ENCODE data around the gene KICS2. TPM values are rescaled to one million over a fixed set of nuclear protein-coding genes. Genes with fewer than 3 reads are reported as not detected.

The KICS2 gene
- total RNA-seq (2014; rRNA removed; shearing (Covaris generic)): 9.7 and 12.5 TPM in 2 replicates

GRCh38 chr12:64222009-64222765 is at the start of gene KICS2:
Gene KICS2 (minus strand): TSS chr12:64222296. CDS start chr12:64222237, 59 bp downstream.
- DNase-seq: peak; percentile 93
- peak within 1 kb of the TSS; percentile 84 for H3K4me3 ChIP-seq (ENCODE audit: insufficient read depth, low read depth, low read length)
- H3K36me3 ChIP-seq (replicated peaks; ENCODE audit: control insufficient read depth, insufficient read depth, low read length): no peaks in the 10 kb centered on the region
- H3K27me3 ChIP-seq (ENCODE audit: control insufficient read depth, insufficient read depth, low read length): no peaks in the 10 kb centered on the region

GRCh38 chr12:64270411-64270810 is 48.3 kb upstream of the KICS2 start:
- H3K36me3 ChIP-seq (replicated peaks; ENCODE audit: control insufficient read depth, insufficient read depth, low read length): no peaks in the 10 kb centered on the region
- no peak overlapping the region for H3K4me3 ChIP-seq (ENCODE audit: insufficient read depth, low read depth, low read length)
- no peaks in the 10 kb centered on the region for H3K27me3 ChIP-seq (ENCODE audit: control insufficient read depth, insufficient read depth, low read length)
- no peak for DNase-seq

GRCh38 chr12:64269161-64269560 is 47.1 kb upstream of the KICS2 start:
- Histone ChIP-seq H3K4me3 (ENCODE audit: insufficient read depth, low read depth, low read length) (no peak overlapping the region), H3K27me3 (ENCODE audit: control insufficient read depth, insufficient read depth, low read length) (no peaks in the 10 kb centered on the region), H3K36me3 (replicated peaks; ENCODE audit: control insufficient read depth, insufficient read depth, low read length) (no peaks in the 10 kb centered on the region)
- DNase-seq: no peak

GRCh38 chr12:64268409-64268808 is 46.3 kb upstream of the KICS2 start:
- H3K36me3 ChIP-seq (replicated peaks; ENCODE audit: control insufficient read depth, insufficient read depth, low read length): no peaks in the 10 kb centered on the region
- DNase-seq: no peak
- H3K27me3 ChIP-seq (ENCODE audit: control insufficient read depth, insufficient read depth, low read length): no peaks in the 10 kb centered on the region
- no peak overlapping the region for H3K4me3 ChIP-seq (ENCODE audit: insufficient read depth, low read depth, low read length)

GRCh38 chr12:64265839-64266238 is 43.7 kb upstream of the KICS2 start:
- no peaks in the 10 kb centered on the region for H3K36me3 ChIP-seq (replicated peaks; ENCODE audit: control insufficient read depth, insufficient read depth, low read length)
- DNase-seq: no peak
- H3K4me3 ChIP-seq (ENCODE audit: insufficient read depth, low read depth, low read length): no peak overlapping the region
- no peaks in the 10 kb centered on the region for H3K27me3 ChIP-seq (ENCODE audit: control insufficient read depth, insufficient read depth, low read length)

GRCh38 chr12:64261813-64262212 is 39.7 kb upstream of the KICS2 start:
- Histone ChIP-seq H3K36me3 (replicated peaks; ENCODE audit: control insufficient read depth, insufficient read depth, low read length) (no peaks in the 10 kb centered on the region), H3K27me3 (ENCODE audit: control insufficient read depth, insufficient read depth, low read length) (no peaks in the 10 kb centered on the region), H3K4me3 (ENCODE audit: insufficient read depth, low read depth, low read length) (no peak overlapping the region)
- DNase-seq: no peak

GRCh38 chr12:64258576-64258975 is 36.5 kb upstream of the KICS2 start:
- no peak for DNase-seq
- Histone ChIP-seq H3K36me3 (replicated peaks; ENCODE audit: control insufficient read depth, insufficient read depth, low read length) (no peaks in the 10 kb centered on the region), H3K27me3 (ENCODE audit: control insufficient read depth, insufficient read depth, low read length) (no peaks in the 10 kb centered on the region), H3K4me3 (ENCODE audit: insufficient read depth, low read depth, low read length) (no peak overlapping the region)

GRCh38 chr12:64256166-64256800 is 34.2 kb upstream of the KICS2 start:
- peak; percentile 36 for DNase-seq
- H3K4me3 ChIP-seq (ENCODE audit: insufficient read depth, low read depth, low read length): no peak overlapping the region
- H3K27me3 ChIP-seq (ENCODE audit: control insufficient read depth, insufficient read depth, low read length): no peaks in the 10 kb centered on the region
- no peaks in the 10 kb centered on the region for H3K36me3 ChIP-seq (replicated peaks; ENCODE audit: control insufficient read depth, insufficient read depth, low read length)

GRCh38 chr12:64255249-64255648 is 33.2 kb upstream of the KICS2 start:
- Histone ChIP-seq H3K4me3 (ENCODE audit: insufficient read depth, low read depth, low read length) (no peak overlapping the region), H3K27me3 (ENCODE audit: control insufficient read depth, insufficient read depth, low read length) (no peaks in the 10 kb centered on the region), H3K36me3 (replicated peaks; ENCODE audit: control insufficient read depth, insufficient read depth, low read length) (no peaks in the 10 kb centered on the region)
- DNase-seq: no peak

GRCh38 chr12:64253356-64253755 is 31.3 kb upstream of the KICS2 start:
- Histone ChIP-seq H3K36me3 (replicated peaks; ENCODE audit: control insufficient read depth, insufficient read depth, low read length) (no peaks in the 10 kb centered on the region), H3K4me3 (ENCODE audit: insufficient read depth, low read depth, low read length) (no peak overlapping the region), H3K27me3 (ENCODE audit: control insufficient read depth, insufficient read depth, low read length) (no peaks in the 10 kb centered on the region)
- DNase-seq: no peak

- no peak overlapping the region for H3K4me3 ChIP-seq (ENCODE audit: insufficient read depth, low read depth, low read length)
- no peaks in the 10 kb centered on the region for H3K36me3 ChIP-seq (replicated peaks; ENCODE audit: control insufficient read depth, insufficient read depth, low read length)
- DNase-seq: no peak
- H3K27me3 ChIP-seq (ENCODE audit: control insufficient read depth, insufficient read depth, low read length): no peaks in the 10 kb centered on the region
Measured at GRCh38 chr12:64252681-64253080, 30.6 kb upstream of the KICS2 start.

- no peaks in the 10 kb centered on the region for H3K36me3 ChIP-seq (replicated peaks; ENCODE audit: control insufficient read depth, insufficient read depth, low read length)
- H3K4me3 ChIP-seq (ENCODE audit: insufficient read depth, low read depth, low read length): no peak overlapping the region
- H3K27me3 ChIP-seq (ENCODE audit: control insufficient read depth, insufficient read depth, low read length): no peaks in the 10 kb centered on the region
- DNase-seq: no peak
Measured at GRCh38 chr12:64243809-64244208, 21.7 kb upstream of the KICS2 start.

GRCh38 chr12:64240781-64241180 is 18.7 kb upstream of the KICS2 start:
- no peaks in the 10 kb centered on the region for H3K36me3 ChIP-seq (replicated peaks; ENCODE audit: control insufficient read depth, insufficient read depth, low read length)
- no peak overlapping the region for H3K4me3 ChIP-seq (ENCODE audit: insufficient read depth, low read depth, low read length)
- no peak for DNase-seq
- H3K27me3 ChIP-seq (ENCODE audit: control insufficient read depth, insufficient read depth, low read length): no peaks in the 10 kb centered on the region

GRCh38 chr12:64237382-64237781 is 15.3 kb upstream of the KICS2 start:
- Histone ChIP-seq H3K27me3 (ENCODE audit: control insufficient read depth, insufficient read depth, low read length) (no peaks in the 10 kb centered on the region), H3K4me3 (ENCODE audit: insufficient read depth, low read depth, low read length) (no peak overlapping the region), H3K36me3 (replicated peaks; ENCODE audit: control insufficient read depth, insufficient read depth, low read length) (no peaks in the 10 kb centered on the region)
- DNase-seq: no peak

GRCh38 chr12:64236549-64236948 is 14.5 kb upstream of the KICS2 start:
- DNase-seq: no peak
- no peaks in the 10 kb centered on the region for H3K27me3 ChIP-seq (ENCODE audit: control insufficient read depth, insufficient read depth, low read length)
- H3K36me3 ChIP-seq (replicated peaks; ENCODE audit: control insufficient read depth, insufficient read depth, low read length): no peaks in the 10 kb centered on the region
- H3K4me3 ChIP-seq (ENCODE audit: insufficient read depth, low read depth, low read length): no peak overlapping the region
